ENCODE results near the gene IL31RA.

DNA sequence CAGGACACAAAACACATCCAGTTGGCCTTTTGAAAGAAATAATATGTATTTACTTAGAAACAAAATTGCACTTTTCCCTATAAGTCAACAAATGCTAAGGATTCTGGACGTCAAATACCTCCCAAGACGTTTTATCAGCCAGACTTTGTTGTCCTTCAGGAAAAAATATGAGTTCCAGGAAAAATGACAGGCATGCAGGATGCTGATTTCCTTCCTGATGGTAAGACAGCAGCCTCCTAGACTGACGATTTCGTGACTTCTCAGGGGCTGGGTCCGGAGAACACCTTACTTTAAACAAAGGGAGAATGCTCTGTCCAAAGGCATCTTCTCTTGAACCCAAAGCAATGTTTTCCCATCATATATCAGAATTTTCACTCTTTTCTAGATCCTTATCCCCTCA lies 74.6 kb downstream of the IL31RA start:
- no peak for TF ChIP-seq SNAI2 (CRISPR knock-in tag; IDR thresholded peaks at IDR 0.05)
- TF ChIP-seq ZNF70 (CRISPR knock-in tag; IDR thresholded peaks at IDR 0.05) = no peak
- no peak for TF ChIP-seq PATZ1 (CRISPR knock-in tag; IDR thresholded peaks at IDR 0.05; ENCODE audit: borderline replicate concordance)
- TF ChIP-seq PPARA (CRISPR knock-in tag; IDR thresholded peaks at IDR 0.05; ENCODE audit: borderline replicate concordance) = no peak
- TF ChIP-seq TSHZ2 (CRISPR knock-in tag; IDR thresholded peaks at IDR 0.05) = no peak
- no peak for TF ChIP-seq ESRRG (CRISPR knock-in tag; IDR thresholded peaks at IDR 0.05)
- no peak for TF ChIP-seq ZNF565 (CRISPR knock-in tag; conservative IDR thresholded peaks at IDR 0.05; ENCODE audit: low read depth)
